ENCODE measurements around the gene CPB2.

DNA sequence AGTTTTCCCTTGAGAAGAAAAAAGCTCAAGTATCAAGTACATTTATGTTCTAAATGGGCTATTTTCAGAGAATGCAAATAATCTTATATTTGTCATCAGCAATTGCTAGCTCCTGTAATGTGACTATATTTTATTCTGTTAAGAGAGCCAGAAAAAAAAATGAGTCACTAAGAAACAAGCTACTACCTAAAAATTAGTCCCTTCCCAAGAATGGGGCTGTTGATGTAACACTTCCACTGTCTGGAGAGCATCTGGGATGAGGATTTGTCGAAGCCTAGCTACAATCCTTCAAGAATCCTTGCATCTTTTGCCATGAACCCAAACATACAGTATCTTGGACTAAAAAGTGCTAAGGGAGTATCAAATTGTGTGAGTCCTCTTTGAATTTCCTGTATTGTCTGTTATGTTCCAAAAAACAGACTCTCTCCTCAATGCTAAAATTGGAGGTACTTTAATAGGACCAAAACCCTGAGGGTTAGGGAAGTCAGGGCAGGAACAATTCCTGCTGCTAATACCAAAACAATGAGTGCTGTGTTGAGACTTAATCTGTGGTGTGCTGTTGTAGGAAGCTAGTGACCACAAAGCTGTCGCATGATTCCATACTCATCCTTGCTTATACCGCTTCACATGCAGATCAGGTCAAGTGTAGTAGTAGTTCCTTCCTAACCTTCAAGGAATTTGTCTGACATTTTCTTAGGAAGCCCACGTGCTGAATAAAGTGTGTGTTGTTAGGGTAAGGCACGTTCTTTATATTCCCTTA is 47.4 kb downstream of the CPB2 start:
- TF ChIP-seq, protein P1, sequence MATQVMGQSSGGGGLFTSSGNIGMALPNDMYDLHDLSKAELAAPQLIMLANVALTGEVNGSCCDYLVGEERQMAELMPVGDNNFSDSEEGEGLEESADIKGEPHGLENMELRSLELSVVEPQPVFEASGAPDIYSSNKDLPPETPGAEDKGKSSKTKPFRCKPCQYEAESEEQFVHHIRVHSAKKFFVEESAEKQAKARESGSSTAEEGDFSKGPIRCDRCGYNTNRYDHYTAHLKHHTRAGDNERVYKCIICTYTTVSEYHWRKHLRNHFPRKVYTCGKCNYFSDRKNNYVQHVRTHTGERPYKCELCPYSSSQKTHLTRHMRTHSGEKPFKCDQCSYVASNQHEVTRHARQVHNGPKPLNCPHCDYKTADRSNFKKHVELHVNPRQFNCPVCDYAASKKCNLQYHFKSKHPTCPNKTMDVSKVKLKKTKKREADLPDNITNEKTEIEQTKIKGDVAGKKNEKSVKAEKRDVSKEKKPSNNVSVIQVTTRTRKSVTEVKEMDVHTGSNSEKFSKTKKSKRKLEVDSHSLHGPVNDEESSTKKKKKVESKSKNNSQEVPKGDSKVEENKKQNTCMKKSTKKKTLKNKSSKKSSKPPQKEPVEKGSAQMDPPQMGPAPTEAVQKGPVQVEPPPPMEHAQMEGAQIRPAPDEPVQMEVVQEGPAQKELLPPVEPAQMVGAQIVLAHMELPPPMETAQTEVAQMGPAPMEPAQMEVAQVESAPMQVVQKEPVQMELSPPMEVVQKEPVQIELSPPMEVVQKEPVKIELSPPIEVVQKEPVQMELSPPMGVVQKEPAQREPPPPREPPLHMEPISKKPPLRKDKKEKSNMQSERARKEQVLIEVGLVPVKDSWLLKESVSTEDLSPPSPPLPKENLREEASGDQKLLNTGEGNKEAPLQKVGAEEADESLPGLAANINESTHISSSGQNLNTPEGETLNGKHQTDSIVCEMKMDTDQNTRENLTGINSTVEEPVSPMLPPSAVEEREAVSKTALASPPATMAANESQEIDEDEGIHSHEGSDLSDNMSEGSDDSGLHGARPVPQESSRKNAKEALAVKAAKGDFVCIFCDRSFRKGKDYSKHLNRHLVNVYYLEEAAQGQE (IDR thresholded peaks at IDR 0.05; ENCODE audit: low read depth), result no peak
- TF ChIP-seq, protein P2, sequence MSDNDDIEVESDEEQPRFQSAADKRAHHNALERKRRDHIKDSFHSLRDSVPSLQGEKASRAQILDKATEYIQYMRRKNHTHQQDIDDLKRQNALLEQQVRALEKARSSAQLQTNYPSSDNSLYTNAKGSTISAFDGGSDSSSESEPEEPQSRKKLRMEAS (IDR thresholded peaks at IDR 0.05), result no peak
- no peak for TF ChIP-seq YY1 (IDR thresholded peaks at IDR 0.05; ENCODE audit: low read depth)
- no peak for TF ChIP-seq TCF12 (IDR thresholded peaks at IDR 0.05; ENCODE audit: low read depth)
- TF ChIP-seq FOXM1 (IDR thresholded peaks at IDR 0.05; ENCODE audit: borderline replicate concordance, low read depth), result no peak
- TF ChIP-seq EP300 (IDR thresholded peaks at IDR 0.05; ENCODE audit: borderline replicate concordance), result no peak

All from Ishikawa (cell line).